K562 (cell line): Measurements from ENCODE around the gene SYNCRIP. TPM values are rescaled to one million over a fixed set of nuclear protein-coding genes. Genes with fewer than 3 reads are reported as not detected.

Experiments
- DIDO1 ChIP-seq: fragments of 450-650 bp; IDR thresholded peaks from 2 replicates; pipeline ENCODE4 v1.6.1; 2016; ENCODE audit warnings: low read depth, missing biosample characterization, missing genetic modification characterization
- FOXM1 ChIP-seq, 2 experiments: fragments of 450-650 bp in 1 of 2; sonication (generic) in 1 of 2; formaldehyde crosslinking in 1 of 2; IDR thresholded peaks; 2 replicates each; pipeline versions ENCODE4 v1.6.1 to v1.9.0; 2017 to 2022; ENCODE audit warnings: low read depth in 2 of 2, mild to moderate bottlenecking in 2 of 2, missing genetic modification reagents in 1 of 2, moderate library complexity in 1 of 2
- MAFG ChIP-seq: fragments of 450-650 bp; conservative IDR thresholded peaks from 2 replicates; pipeline ENCODE4 v1.6.1; 2016; ENCODE audit warnings: missing genetic modification characterization, missing compliant biosample characterization
- RAD51 ChIP-seq: fragments of 450-650 bp; IDR thresholded peaks from 2 replicates; pipeline ENCODE4 v1.7.1; 2016; ENCODE audit warnings: low read depth, mild to moderate bottlenecking, borderline replicate concordance
- SIRT6 ChIP-seq: IDR thresholded peaks from one replicate; pipeline ENCODE4 v1.6.1; 2012; ENCODE audit warnings: low read depth, mild to moderate bottlenecking, control low read depth, inconsistent platforms, low read length, moderate library complexity
- SLC30A9 ChIP-seq: fragments of 250-450 bp; sonication (Bioruptor Pico); IDR thresholded peaks from 2 replicates; pipeline ENCODE4 v1.8.0; 2022; ENCODE audit warnings: mild to moderate bottlenecking, moderate library complexity
- TOE1 ChIP-seq, 2 experiments: fragments of 450-650 bp in 1 of 2; sonication (generic) in 1 of 2; formaldehyde crosslinking in 1 of 2; IDR thresholded peaks; 2 replicates each; pipeline versions ENCODE4 v1.7.1 to v1.8.0; 2016 to 2022; ENCODE audit warnings: borderline replicate concordance in 2 of 2, mild to moderate bottlenecking in 2 of 2, antibody characterized with exemption in 1 of 2, inconsistent platforms in 1 of 2, low read depth in 1 of 2, missing genetic modification reagents in 1 of 2, moderate library complexity in 1 of 2
- ZBTB17 ChIP-seq: fragments of 450-650 bp; formaldehyde crosslinking; IDR thresholded peaks from 2 replicates; pipeline ENCODE4 v1.4.0; 2020; ENCODE audit warnings: mild to moderate bottlenecking
- ZBTB7A ChIP-seq: IDR thresholded peaks from 2 replicates; pipeline ENCODE4 v1.6.1; 2011; ENCODE audit warnings: low read depth, mild to moderate bottlenecking, low read length, moderate library complexity, borderline replicate concordance; ENCODE audit not compliant: control insufficient read depth
- ZNF263 ChIP-seq: sonication (generic); formaldehyde crosslinking; IDR thresholded peaks from 2 replicates; pipeline ENCODE4 v1.8.0; 2022; ENCODE audit warnings: mild to moderate bottlenecking, missing genetic modification reagents, borderline replicate concordance
- polyA plus RNA-seq, 8 experiments: library from polyadenylated mRNA; depleted of rRNA in 4 of 8; stranded (reverse) in 5 of 8; unstranded in 3 of 8; fragments of >200 nt; fragmentation: Nextera tagmentation in 2 of 8; fragmentation: Illumina TruSeq in 1 of 8; extraction: Ambion mirVana in 2 of 8; extraction: Trizol in 1 of 8; gene quantifications; 2 replicates each; pipeline versions ENCODE4 v1.2.1 to v1.2.3, GENCODE V29; 2011 to 2014; ENCODE audit warnings: inconsistent platforms in 1 of 8, missing spikeins in 1 of 8
- total RNA-seq, 7 experiments: library from RNA; depleted of rRNA in 6 of 7; stranded (reverse); fragments of >200 nt in 6 of 7; fragmentation: Illumina TruSeq in 2 of 7; extraction: Trizol in 2 of 7; gene quantifications; 2 replicates each; pipeline versions ENCODE4 v1.2.1 to v1.2.3, GENCODE V29; 2011 to 2021; ENCODE audit warnings: low replicate concordance in 1 of 7
- TF ChIP-seq, protein P1 (sequence below): fragments of 150-350 bp; conservative IDR thresholded peaks from 2 replicates; pipeline ENCODE4 v1.6.1; 2014; ENCODE audit warnings: low read length
- TF ChIP-seq, protein P2 (sequence below): IDR thresholded peaks from 2 replicates; pipeline ENCODE4 v1.6.1; 2016; ENCODE audit warnings: missing genetic modification characterization, missing compliant biosample characterization
- TF ChIP-seq, protein P3 (sequence below): fragments of 250-450 bp; sonication (Bioruptor Pico); IDR thresholded peaks from 2 replicates; pipeline ENCODE4 v1.5.1; 2021; ENCODE audit warnings: mild to moderate bottlenecking
- TF ChIP-seq, protein P4 (sequence below): sonication (generic); formaldehyde crosslinking; IDR thresholded peaks from 2 replicates; pipeline ENCODE4 v1.8.1; 2022; ENCODE audit warnings: missing genetic modification reagents
- TF ChIP-seq, protein P5 (sequence below): fragments of 450-650 bp; IDR thresholded peaks from 2 replicates; pipeline ENCODE4 v1.7.1; 2018; ENCODE audit warnings: mild to moderate bottlenecking, low read depth; ENCODE audit not compliant: partially characterized antibody

SYNCRIP gene
- total and polyA plus RNA-seq, 9 of the 15 experiments (the other 6 are each of a cell fraction or from before 2014, with no cell fraction given): 46.5 to 295 (median 140) TPM

DNA sequence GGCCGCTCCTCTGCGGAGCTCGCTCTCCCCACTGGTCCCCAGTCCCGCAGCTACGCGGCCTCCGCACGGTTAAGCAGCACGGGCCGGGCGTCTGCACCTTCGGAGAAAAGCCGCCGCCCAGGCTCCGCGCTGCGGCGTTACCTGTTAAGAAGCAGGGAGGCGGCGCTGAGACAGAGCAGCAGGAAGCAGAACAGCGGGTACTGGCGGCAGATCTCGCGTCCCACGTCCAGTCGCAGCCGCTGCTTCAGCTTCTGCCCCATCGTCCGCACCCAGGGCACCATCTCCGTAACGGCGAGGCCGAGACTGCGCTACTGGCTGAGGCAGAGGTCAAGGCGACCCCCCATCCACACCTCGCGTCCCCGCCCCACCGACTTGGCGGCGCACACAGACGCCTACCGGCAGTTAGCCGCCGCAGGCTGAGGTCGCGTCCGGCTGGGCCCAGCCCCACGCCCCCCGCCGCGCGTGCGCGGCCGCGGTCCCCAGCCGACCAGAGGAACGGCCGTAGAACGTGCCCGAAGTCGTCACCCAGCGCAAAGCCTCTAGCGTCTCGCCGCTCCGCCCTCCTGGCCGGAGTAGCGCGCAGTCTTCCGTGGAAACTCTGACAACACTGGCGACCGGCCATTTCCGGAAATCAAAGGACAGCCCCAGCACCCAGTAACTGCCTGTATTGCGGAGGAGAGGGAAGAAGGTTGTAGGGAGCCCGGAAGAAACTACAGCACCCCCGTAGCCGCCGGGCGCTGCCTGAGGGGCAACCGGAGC is 49.1 kb downstream of the SYNCRIP start, which contains the start of gene SNX14 (continued):
- TF ChIP-seq ZBTB17 (no peak), FOXM1 (IDR thresholded peaks at IDR 0.05; ENCODE audit: low read depth) (no peak), FOXM1 (CRISPR knock-in tag; IDR thresholded peaks at IDR 0.05; ENCODE audit: low read depth) (peak; percentile 95; the same call in 1 of the 2 replicates), SLC30A9 (CRISPR knock-in tag) (no peak), ZBTB7A (peak; percentile 90), ZNF263 (peak; percentile 99), MAFG (tag) (no peak), TOE1 (IDR thresholded peaks at IDR 0.05; ENCODE audit: borderline replicate concordance) (no peak), TOE1 (CRISPR knock-in tag; IDR thresholded peaks at IDR 0.05; ENCODE audit: borderline replicate concordance, low read depth) (no peak; the same call in 1 of the 2 replicates), DIDO1 (tag) (no peak), SIRT6 (no peak), RAD51 (no peak)
- TF ChIP-seq, protein P1, sequence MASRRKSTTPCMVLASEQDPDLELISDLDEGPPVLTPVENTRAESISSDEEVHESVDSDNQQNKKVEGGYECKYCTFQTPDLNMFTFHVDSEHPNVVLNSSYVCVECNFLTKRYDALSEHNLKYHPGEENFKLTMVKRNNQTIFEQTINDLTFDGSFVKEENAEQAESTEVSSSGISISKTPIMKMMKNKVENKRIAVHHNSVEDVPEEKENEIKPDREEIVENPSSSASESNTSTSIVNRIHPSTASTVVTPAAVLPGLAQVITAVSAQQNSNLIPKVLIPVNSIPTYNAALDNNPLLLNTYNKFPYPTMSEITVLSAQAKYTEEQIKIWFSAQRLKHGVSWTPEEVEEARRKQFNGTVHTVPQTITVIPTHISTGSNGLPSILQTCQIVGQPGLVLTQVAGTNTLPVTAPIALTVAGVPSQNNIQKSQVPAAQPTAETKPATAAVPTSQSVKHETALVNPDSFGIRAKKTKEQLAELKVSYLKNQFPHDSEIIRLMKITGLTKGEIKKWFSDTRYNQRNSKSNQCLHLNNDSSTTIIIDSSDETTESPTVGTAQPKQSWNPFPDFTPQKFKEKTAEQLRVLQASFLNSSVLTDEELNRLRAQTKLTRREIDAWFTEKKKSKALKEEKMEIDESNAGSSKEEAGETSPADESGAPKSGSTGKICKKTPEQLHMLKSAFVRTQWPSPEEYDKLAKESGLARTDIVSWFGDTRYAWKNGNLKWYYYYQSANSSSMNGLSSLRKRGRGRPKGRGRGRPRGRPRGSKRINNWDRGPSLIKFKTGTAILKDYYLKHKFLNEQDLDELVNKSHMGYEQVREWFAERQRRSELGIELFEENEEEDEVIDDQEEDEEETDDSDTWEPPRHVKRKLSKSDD: no peak
- TF ChIP-seq, protein P2, sequence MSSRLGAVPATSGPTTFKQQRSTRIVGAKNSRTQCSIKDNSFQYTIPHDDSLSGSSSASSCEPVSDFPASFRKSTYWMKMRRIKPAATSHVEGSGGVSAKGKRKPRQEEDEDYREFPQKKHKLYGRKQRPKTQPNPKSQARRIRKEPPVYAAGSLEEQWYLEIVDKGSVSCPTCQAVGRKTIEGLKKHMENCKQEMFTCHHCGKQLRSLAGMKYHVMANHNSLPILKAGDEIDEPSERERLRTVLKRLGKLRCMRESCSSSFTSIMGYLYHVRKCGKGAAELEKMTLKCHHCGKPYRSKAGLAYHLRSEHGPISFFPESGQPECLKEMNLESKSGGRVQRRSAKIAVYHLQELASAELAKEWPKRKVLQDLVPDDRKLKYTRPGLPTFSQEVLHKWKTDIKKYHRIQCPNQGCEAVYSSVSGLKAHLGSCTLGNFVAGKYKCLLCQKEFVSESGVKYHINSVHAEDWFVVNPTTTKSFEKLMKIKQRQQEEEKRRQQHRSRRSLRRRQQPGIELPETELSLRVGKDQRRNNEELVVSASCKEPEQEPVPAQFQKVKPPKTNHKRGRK: no peak
- TF ChIP-seq, protein P3, sequence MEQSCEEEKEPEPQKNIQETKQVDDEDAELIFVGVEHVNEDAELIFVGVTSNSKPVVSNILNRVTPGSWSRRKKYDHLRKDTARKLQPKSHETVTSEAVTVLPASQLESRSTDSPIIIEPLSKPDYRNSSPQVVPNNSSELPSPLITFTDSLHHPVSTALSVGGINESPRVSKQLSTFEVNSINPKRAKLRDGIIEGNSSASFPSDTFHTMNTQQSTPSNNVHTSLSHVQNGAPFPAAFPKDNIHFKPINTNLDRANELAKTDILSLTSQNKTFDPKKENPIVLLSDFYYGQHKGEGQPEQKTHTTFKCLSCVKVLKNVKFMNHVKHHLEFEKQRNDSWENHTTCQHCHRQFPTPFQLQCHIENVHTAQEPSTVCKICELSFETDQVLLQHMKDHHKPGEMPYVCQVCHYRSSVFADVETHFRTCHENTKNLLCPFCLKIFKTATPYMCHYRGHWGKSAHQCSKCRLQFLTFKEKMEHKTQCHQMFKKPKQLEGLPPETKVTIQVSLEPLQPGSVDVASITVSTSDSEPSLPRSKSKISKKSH (CRISPR knock-in tag): no peak
- TF ChIP-seq, protein P4, sequence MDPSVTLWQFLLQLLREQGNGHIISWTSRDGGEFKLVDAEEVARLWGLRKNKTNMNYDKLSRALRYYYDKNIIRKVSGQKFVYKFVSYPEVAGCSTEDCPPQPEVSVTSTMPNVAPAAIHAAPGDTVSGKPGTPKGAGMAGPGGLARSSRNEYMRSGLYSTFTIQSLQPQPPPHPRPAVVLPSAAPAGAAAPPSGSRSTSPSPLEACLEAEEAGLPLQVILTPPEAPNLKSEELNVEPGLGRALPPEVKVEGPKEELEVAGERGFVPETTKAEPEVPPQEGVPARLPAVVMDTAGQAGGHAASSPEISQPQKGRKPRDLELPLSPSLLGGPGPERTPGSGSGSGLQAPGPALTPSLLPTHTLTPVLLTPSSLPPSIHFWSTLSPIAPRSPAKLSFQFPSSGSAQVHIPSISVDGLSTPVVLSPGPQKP: no peak
- TF ChIP-seq, protein P5, sequence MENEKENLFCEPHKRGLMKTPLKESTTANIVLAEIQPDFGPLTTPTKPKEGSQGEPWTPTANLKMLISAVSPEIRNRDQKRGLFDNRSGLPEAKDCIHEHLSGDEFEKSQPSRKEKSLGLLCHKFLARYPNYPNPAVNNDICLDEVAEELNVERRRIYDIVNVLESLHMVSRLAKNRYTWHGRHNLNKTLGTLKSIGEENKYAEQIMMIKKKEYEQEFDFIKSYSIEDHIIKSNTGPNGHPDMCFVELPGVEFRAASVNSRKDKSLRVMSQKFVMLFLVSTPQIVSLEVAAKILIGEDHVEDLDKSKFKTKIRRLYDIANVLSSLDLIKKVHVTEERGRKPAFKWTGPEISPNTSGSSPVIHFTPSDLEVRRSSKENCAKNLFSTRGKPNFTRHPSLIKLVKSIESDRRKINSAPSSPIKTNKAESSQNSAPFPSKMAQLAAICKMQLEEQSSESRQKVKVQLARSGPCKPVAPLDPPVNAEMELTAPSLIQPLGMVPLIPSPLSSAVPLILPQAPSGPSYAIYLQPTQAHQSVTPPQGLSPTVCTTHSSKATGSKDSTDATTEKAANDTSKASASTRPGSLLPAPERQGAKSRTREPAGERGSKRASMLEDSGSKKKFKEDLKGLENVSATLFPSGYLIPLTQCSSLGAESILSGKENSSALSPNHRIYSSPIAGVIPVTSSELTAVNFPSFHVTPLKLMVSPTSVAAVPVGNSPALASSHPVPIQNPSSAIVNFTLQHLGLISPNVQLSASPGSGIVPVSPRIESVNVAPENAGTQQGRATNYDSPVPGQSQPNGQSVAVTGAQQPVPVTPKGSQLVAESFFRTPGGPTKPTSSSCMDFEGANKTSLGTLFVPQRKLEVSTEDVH: peak; percentile 36
